Activated B cell treated with CpG ODN at 0.5 μM for 24 hours (primary cell): ENCODE data around the gene SUPT16H. TPM values are rescaled to one million over a fixed set of nuclear protein-coding genes. Genes with fewer than 3 reads are reported as not detected.

ENCODE experiments used
- ATAC-seq: fragments of 200-7000 bp; cut with Tn5 transposase; one replicate; pipeline ENCODE4 v1.10.0; 2021; ENCODE audit warnings: low read depth, mild to moderate bottlenecking, moderate library complexity
- CTCF ChIA-PET: fragments of 350-600 bp; sonication (Branson Sonifier 250); formaldehyde crosslinking; loops from one replicate; lab custom pipeline; 2021; ENCODE audit warnings: antibody characterized with exemption; lab: Charles Lee
- POLR2A ChIA-PET: fragments of 350-600 bp; sonication (Branson Sonifier 250); formaldehyde crosslinking; loops from one replicate; lab custom pipeline; 2021; ENCODE audit warnings: antibody characterized with exemption; lab: Charles Lee
- DNase-seq: peaks from one replicate; pipeline ENCODE4 v3.0.0; 2022
- H3K27ac Mint-ChIP-seq: one replicate; pipeline ENCODE4 v1.8.0; 2020; ENCODE audit warnings: mixed read lengths
- H3K27me3 Mint-ChIP-seq: one replicate; pipeline ENCODE4 v1.8.0; 2021; ENCODE audit warnings: mixed read lengths
- H3K36me3 Mint-ChIP-seq: one replicate; pipeline ENCODE4 v1.8.0; 2021; ENCODE audit warnings: low read depth, mixed read lengths
- H3K4me1 Mint-ChIP-seq: one replicate; pipeline ENCODE4 v1.8.0; 2021; ENCODE audit warnings: mixed read lengths
- H3K4me3 Mint-ChIP-seq: one replicate; pipeline ENCODE4 v1.8.0; 2020; ENCODE audit warnings: mild to moderate bottlenecking, mixed read lengths
- H3K9me3 Mint-ChIP-seq: one replicate; pipeline ENCODE4 v1.8.0; 2020; ENCODE audit warnings: mixed read lengths
- CTCF ChIP-seq: fragments of 200-600 bp; IDR thresholded peaks from one replicate; pipeline ENCODE4 v1.8.0; 2022; ENCODE audit warnings: antibody characterized with exemption, mild to moderate bottlenecking
- intact Hi-C: fragments of 100-400 bp; cut with micrococcal nuclease; formaldehyde crosslinking; loops from one replicate; pipeline ENCODE4 v1.15.1; 2024
- total RNA-seq: library from RNA; stranded (reverse); gene quantifications from 2 replicates; pipeline ENCODE4 v1.2.3, GENCODE V29; 2022

Gene SUPT16H
- total RNA-seq, 1 donor from 2014 or later, result 102 TPM

- peaks cover 26% of the 10 kb centered on the region for H3K4me1 Mint-ChIP-seq
- CTCF ChIA-PET, result no interaction called here
- no peak for TF ChIP-seq CTCF
- POLR2A ChIA-PET, result interaction anchor here (0.6 kb wide), 1 partner anchor 41 kb away, joined by 3 read pairs; no protein-coding TSS in a partner anchor
- no peaks in the 10 kb centered on the region for H3K27me3 Mint-ChIP-seq
- H3K27ac Mint-ChIP-seq, result no peak overlapping the region
- H3K4me3 Mint-ChIP-seq, result no peak overlapping the region
- DNase-seq, result no peak
- no peak for ATAC-seq
- no peaks in the 10 kb centered on the region for H3K9me3 Mint-ChIP-seq
- no peaks in the 10 kb centered on the region for H3K36me3 Mint-ChIP-seq
- intact Hi-C loops, result no loop called here
Observed at GRCh38 chr14:21311614-21312013, 72.2 kb downstream of the SUPT16H start.

- intact Hi-C loops, result loop anchor here (5.0 to 10.0 kb wide), 4 partner anchors 42 to 1992 kb away; partner anchors contain the start of genes DAD1 and PPP1R3E
- DNase-seq (no peak), ATAC-seq (no peak)
- Mint-ChIP-seq H3K9me3 (no peaks in the 10 kb centered on the region), H3K36me3 (no peaks in the 10 kb centered on the region), H3K4me3 (no peak overlapping the region), H3K27ac (no peak overlapping the region), H3K27me3 (no peaks in the 10 kb centered on the region), H3K4me1 (peaks cover 26% of the 10 kb centered on the region)
- ChIA-PET POLR2A (interaction anchor here (1.4 to 3.3 kb wide), 3 partner anchors 42 to 74 kb away, joined by 4 to 31 read pairs (median 13); partner anchors contain the start of gene SUPT16H), CTCF (no interaction called here)
- TF ChIP-seq CTCF, result no peak
Observed at GRCh38 chr14:21309956-21310355, 73.9 kb downstream of the SUPT16H start.

GRCh38 chr14:21309238-21309636 is 74.6 kb downstream of the SUPT16H start:
- DNase-seq, result no peak

GRCh38 chr14:21308479-21309237 is 75.2 kb downstream of the SUPT16H start:
- no peak for TF ChIP-seq CTCF

More at GRCh38 chr14:21309238-21309636, 74.6 kb downstream of the SUPT16H start:
- ChIA-PET CTCF (no interaction called here), POLR2A (interaction anchor here (0.9 to 3.3 kb wide), 7 partner anchors 9 to 75 kb away, joined by 4 to 31 read pairs (median 7); partner anchors contain the start of gene SUPT16H)
- Mint-ChIP-seq H3K36me3 (no peaks in the 10 kb centered on the region), H3K4me1 (peaks cover 26% of the 10 kb centered on the region), H3K9me3 (no peaks in the 10 kb centered on the region), H3K4me3 (peak overlapping the region; percentile 87), H3K27me3 (no peaks in the 10 kb centered on the region), H3K27ac (peak overlapping the region; percentile 93)
- ATAC-seq, result no peak
- no peak for TF ChIP-seq CTCF
- intact Hi-C loops, result loop anchor here (5.0 to 10.0 kb wide), 4 partner anchors 43 to 1993 kb away; partner anchors contain the start of genes DAD1 and PPP1R3E

GRCh38 chr14:21308132-21308478 is 75.7 kb downstream of the SUPT16H start:
- ChIA-PET CTCF (no interaction called here), POLR2A (interaction anchor here (0.6 to 3.3 kb wide), 11 partner anchors 10 to 76 kb away, joined by 3 to 31 read pairs (median 5); partner anchors contain the start of genes HNRNPC and SUPT16H)
- Mint-ChIP-seq H3K36me3 (no peaks in the 10 kb centered on the region), H3K27me3 (no peaks in the 10 kb centered on the region), H3K4me1 (peaks cover 26% of the 10 kb centered on the region), H3K9me3 (no peaks in the 10 kb centered on the region), H3K4me3 (peak overlapping the region; percentile 87), H3K27ac (peak overlapping the region; percentile 93)
- no peak for DNase-seq
- no peak for ATAC-seq
- intact Hi-C loops, result loop anchor here (1.0 to 10.0 kb wide), 10 partner anchors 8 to 1994 kb away; partner anchors contain the start of genes CHD8, DAD1, HNRNPC and PPP1R3E
- TF ChIP-seq CTCF, result no peak

More at GRCh38 chr14:21308479-21309237, 75.2 kb downstream of the SUPT16H start:
- Mint-ChIP-seq H3K27ac (peak overlapping the region; percentile 93), H3K36me3 (no peaks in the 10 kb centered on the region), H3K9me3 (no peaks in the 10 kb centered on the region), H3K27me3 (no peaks in the 10 kb centered on the region), H3K4me3 (peak overlapping the region; percentile 87), H3K4me1 (peaks cover 26% of the 10 kb centered on the region)
- ChIA-PET POLR2A (interaction anchor here (0.6 to 3.3 kb wide), 14 partner anchors 9 to 128 kb away, joined by 3 to 31 read pairs (median 6); partner anchors contain the start of genes HNRNPC and SUPT16H), CTCF (no interaction called here)
- DNase-seq, result peak; percentile 51
- peak; percentile 85 for ATAC-seq
- intact Hi-C loops, result loop anchor here (1.0 to 10.0 kb wide), 10 partner anchors 8 to 1994 kb away; partner anchors contain the start of genes CHD8, DAD1, HNRNPC and PPP1R3E
